A673 (cell line): ENCODE measurements around the gene RIT1.

Experiments used
- EZH2 ChIP-seq: fragments of 200-600 bp; sonication (generic); IDR thresholded peaks from 2 replicates; pipeline ENCODE4 v1.6.1; 2017; ENCODE audit warnings: borderline replicate concordance, low read depth, mild to moderate bottlenecking, mixed read lengths, antibody characterized with exemption, low read length; ENCODE audit not compliant: poor library complexity, severe bottlenecking
- TF ChIP-seq, protein P1 (sequence below): fragments of 300-800, 200-600 bp; sonication (generic); conservative IDR thresholded peaks from 2 replicates; pipeline ENCODE4 v1.5.1; 2017; ENCODE audit warnings: low read depth, mild to moderate bottlenecking, antibody characterized with exemption, low read length, moderate library complexity, mixed read lengths

DNA sequence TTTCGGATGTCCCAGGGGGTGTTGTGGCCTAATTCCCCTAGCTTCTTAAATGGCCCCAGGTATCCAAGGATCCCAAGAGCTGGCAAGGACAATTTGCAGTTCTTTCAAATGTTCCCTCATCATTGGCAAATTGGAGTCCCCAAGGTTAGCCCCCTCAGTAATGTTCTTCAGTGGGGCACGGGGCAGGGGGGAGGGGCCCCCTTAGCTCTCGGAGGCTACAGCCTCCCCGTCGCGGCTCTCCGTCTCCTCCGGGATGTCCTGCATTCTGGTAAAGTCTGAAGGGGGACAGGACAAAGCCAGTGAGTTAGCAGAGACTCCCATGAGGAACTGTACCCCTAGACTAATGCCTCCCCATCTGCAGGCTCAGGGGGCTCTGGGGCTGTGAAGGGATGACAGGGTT lies 36.6 kb upstream of the RIT1 start:
- TF ChIP-seq, protein P1, sequence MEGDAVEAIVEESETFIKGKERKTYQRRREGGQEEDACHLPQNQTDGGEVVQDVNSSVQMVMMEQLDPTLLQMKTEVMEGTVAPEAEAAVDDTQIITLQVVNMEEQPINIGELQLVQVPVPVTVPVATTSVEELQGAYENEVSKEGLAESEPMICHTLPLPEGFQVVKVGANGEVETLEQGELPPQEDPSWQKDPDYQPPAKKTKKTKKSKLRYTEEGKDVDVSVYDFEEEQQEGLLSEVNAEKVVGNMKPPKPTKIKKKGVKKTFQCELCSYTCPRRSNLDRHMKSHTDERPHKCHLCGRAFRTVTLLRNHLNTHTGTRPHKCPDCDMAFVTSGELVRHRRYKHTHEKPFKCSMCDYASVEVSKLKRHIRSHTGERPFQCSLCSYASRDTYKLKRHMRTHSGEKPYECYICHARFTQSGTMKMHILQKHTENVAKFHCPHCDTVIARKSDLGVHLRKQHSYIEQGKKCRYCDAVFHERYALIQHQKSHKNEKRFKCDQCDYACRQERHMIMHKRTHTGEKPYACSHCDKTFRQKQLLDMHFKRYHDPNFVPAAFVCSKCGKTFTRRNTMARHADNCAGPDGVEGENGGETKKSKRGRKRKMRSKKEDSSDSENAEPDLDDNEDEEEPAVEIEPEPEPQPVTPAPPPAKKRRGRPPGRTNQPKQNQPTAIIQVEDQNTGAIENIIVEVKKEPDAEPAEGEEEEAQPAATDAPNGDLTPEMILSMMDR, result no peak
- no peak for TF ChIP-seq EZH2
